GM12873 (cell line): Measurements from ENCODE around the gene SH2D4B.

ENCODE experiments used
- CTCF ChIP-seq: IDR thresholded peaks from 2 replicates; pipeline ENCODE4 v1.5.1; 2012; ENCODE audit warnings: low read depth, mild to moderate bottlenecking, moderate library complexity, low read length, control low read depth; ENCODE audit not compliant: insufficient read depth; ENCODE audit errors: missing control alignments

Gene SH2D4B

GRCh38 chr10:80660736-80661135, 123.0 kb downstream of the SH2D4B start:
- no peak for TF ChIP-seq CTCF

- TF ChIP-seq CTCF, result no peak
Observed at GRCh38 chr10:80661526-80661925, 123.8 kb downstream of the SH2D4B start.

GRCh38 chr10:80662429-80663261, 124.9 kb downstream of the SH2D4B start:
- TF ChIP-seq CTCF, result peak; percentile 82

GRCh38 chr10:80664071-80664680, 126.5 kb downstream of the SH2D4B start:
- peak; percentile 97 for TF ChIP-seq CTCF

GRCh38 chr10:80669485-80669884, 131.8 kb downstream of the SH2D4B start:
- TF ChIP-seq CTCF, result no peak

GRCh38 chr10:80670774-80671173, 133.1 kb downstream of the SH2D4B start:
- TF ChIP-seq CTCF, result no peak

GRCh38 chr10:80671847-80672246, 134.1 kb downstream of the SH2D4B start:
- TF ChIP-seq CTCF, result no peak
